DOHH2 (cell line): ENCODE measurements around the gene PEAK1.

ENCODE experiments used
- H3F3A ChIP-seq: fragments of 200-600 bp; sonication (generic), shearing (Covaris generic); 2 replicates; pipeline ENCODE4 v1.6.0; 2016; ENCODE audit warnings: antibody characterized with exemption, mild to moderate bottlenecking; ENCODE audit not compliant: control insufficient read depth, insufficient read depth
- H3K27ac ChIP-seq: fragments of 200-600 bp; sonication (generic); 2 replicates; pipeline ENCODE4 v1.5.1; 2014; ENCODE audit warnings: low read depth, mild to moderate bottlenecking, low read length, moderate library complexity
- H3K27me3 ChIP-seq: fragments of 200-600 bp; sonication (generic); 2 replicates; pipeline ENCODE4 v1.6.1; 2014; ENCODE audit warnings: mild to moderate bottlenecking, low read length, mixed read lengths; ENCODE audit not compliant: control insufficient read depth
- H3K36me3 ChIP-seq: fragments of 200-600 bp; sonication (generic); 2 replicates; pipeline ENCODE4 v1.6.1; 2014; ENCODE audit warnings: mild to moderate bottlenecking, low read length, moderate library complexity, mixed read lengths; ENCODE audit not compliant: control insufficient read depth
- H3K4me1 ChIP-seq: fragments of 200-600 bp; sonication (generic); 2 replicates; pipeline ENCODE4 v1.6.1; 2014; ENCODE audit warnings: mild to moderate bottlenecking, low read length, mixed read lengths; ENCODE audit not compliant: control insufficient read depth
- H3K4me2 ChIP-seq: fragments of 200-600 bp; sonication (generic); 2 replicates; pipeline ENCODE4 v1.6.0; 2014; ENCODE audit warnings: mild to moderate bottlenecking, low read length, moderate library complexity
- H3K4me3 ChIP-seq: fragments of 200-600 bp; sonication (generic); 2 replicates; pipeline ENCODE4 v1.5.1; 2014; ENCODE audit warnings: mild to moderate bottlenecking, low read length, mixed read lengths
- H3K79me2 ChIP-seq: fragments of 200-600 bp; sonication (generic); 2 replicates; pipeline ENCODE4 v1.6.1; 2014; ENCODE audit warnings: mild to moderate bottlenecking, low read length, mixed read lengths; ENCODE audit not compliant: control insufficient read depth
- H3K9me2 ChIP-seq: fragments of 200-600 bp; sonication (generic); replicated peaks from 2 replicates; pipeline ENCODE4 v1.6.1; 2014; ENCODE audit warnings: mild to moderate bottlenecking, low read length, mixed read lengths; ENCODE audit not compliant: control insufficient read depth
- H3K9me3 ChIP-seq: fragments of 200-600 bp; sonication (generic); 2 replicates; pipeline ENCODE4 v1.6.1; 2014; ENCODE audit warnings: antibody characterized with exemption, low read length, mixed read lengths; ENCODE audit not compliant: control insufficient read depth, insufficient read depth
- H4K20me1 ChIP-seq: fragments of 200-600 bp; sonication (generic); 2 replicates; pipeline ENCODE4 v1.6.0; 2014; ENCODE audit warnings: low read depth, mild to moderate bottlenecking, antibody characterized with exemption, low read length, moderate library complexity; ENCODE audit not compliant: control insufficient read depth, insufficient read depth
- CTCF ChIP-seq: fragments of 200-600 bp; sonication (generic); IDR thresholded peaks from one replicate; pipeline ENCODE4 v1.5.1; 2014; ENCODE audit warnings: antibody characterized with exemption, mild to moderate bottlenecking, low read depth, low read length; ENCODE audit not compliant: poor library complexity, severe bottlenecking
- EZH2phosphoT487 ChIP-seq: fragments of 200-600 bp; sonication (generic); IDR thresholded peaks from 2 replicates; pipeline ENCODE4 v1.6.1; 2017; ENCODE audit warnings: borderline replicate concordance, mild to moderate bottlenecking, antibody characterized with exemption, low read length, moderate library complexity, mixed read lengths

Gene PEAK1

GRCh38 chr15:77426871-77427270 is 7.0 kb upstream of the PEAK1 start:
- Histone ChIP-seq H3K4me3 (no peak overlapping the region), H3K4me1 (peaks cover 42% of the 10 kb centered on the region), H3K27ac (no peak overlapping the region), H4K20me1 (peaks cover 5% of the 10 kb centered on the region; the same call in 1 of the 2 replicates), H3K9me3 (no peaks in the 10 kb centered on the region), H3F3A (no peaks in the 10 kb centered on the region), H3K27me3 (no peaks in the 10 kb centered on the region), H3K9me2 (no peaks in the 10 kb centered on the region), H3K79me2 (peaks cover 95% of the 10 kb centered on the region), H3K36me3 (peaks cover 3% of the 10 kb centered on the region; the same call in 1 of the 2 replicates), H3K4me2 (no peak overlapping the region)
- no peak for TF ChIP-seq EZH2phosphoT487
- no peak for TF ChIP-seq CTCF

GRCh38 chr15:77426377-77426776 is 6.5 kb upstream of the PEAK1 start:
- peaks cover 45% of the 10 kb centered on the region for H3K4me1 ChIP-seq
- no peak overlapping the region for H3K4me3 ChIP-seq
- no peak overlapping the region for H3K27ac ChIP-seq
- no peaks in the 10 kb centered on the region for H3K27me3 ChIP-seq
- H3K79me2 ChIP-seq, result peaks cover 95% of the 10 kb centered on the region
- H3K36me3 ChIP-seq, result peaks cover 3% of the 10 kb centered on the region; the same call in 1 of the 2 replicates
- H3K9me2 ChIP-seq, result no peaks in the 10 kb centered on the region
- no peak overlapping the region for H3K4me2 ChIP-seq
- H4K20me1 ChIP-seq, result peaks cover 3% of the 10 kb centered on the region; the same call in 1 of the 2 replicates
- H3K9me3 ChIP-seq, result no peaks in the 10 kb centered on the region
- no peaks in the 10 kb centered on the region for H3F3A ChIP-seq
- TF ChIP-seq EZH2phosphoT487, result no peak
- TF ChIP-seq CTCF, result no peak

GRCh38 chr15:77425104-77425503 is 5.2 kb upstream of the PEAK1 start:
- H3K4me3 ChIP-seq, result no peak overlapping the region
- no peaks in the 10 kb centered on the region for H3K9me2 ChIP-seq
- peaks cover 45% of the 10 kb centered on the region for H3K4me1 ChIP-seq
- peaks cover 93% of the 10 kb centered on the region for H3K79me2 ChIP-seq
- no peaks in the 10 kb centered on the region for H3K27me3 ChIP-seq
- H4K20me1 ChIP-seq, result peaks cover 3% of the 10 kb centered on the region; the same call in 1 of the 2 replicates
- no peaks in the 10 kb centered on the region for H3F3A ChIP-seq
- H3K36me3 ChIP-seq, result peaks cover 3% of the 10 kb centered on the region; the same call in 1 of the 2 replicates
- H3K27ac ChIP-seq, result no peak overlapping the region
- no peak overlapping the region for H3K4me2 ChIP-seq
- TF ChIP-seq EZH2phosphoT487, result no peak
- TF ChIP-seq CTCF, result no peak
- no peaks in the 10 kb centered on the region for H3K9me3 ChIP-seq

GRCh38 chr15:77421370-77421700 is 1.4 kb upstream of the PEAK1 start:
- TF ChIP-seq CTCF (no peak), EZH2phosphoT487 (no peak)
- H3K36me3 ChIP-seq, result 0 out of 2 replicates have a peak, but pooled peaks cover 3% of the 10 kb centered on the region
- peak overlapping the region; percentile 81 for H3K4me2 ChIP-seq
- H3K9me3 ChIP-seq, result no peaks in the 10 kb centered on the region
- peaks cover 82% of the 10 kb centered on the region for H3K79me2 ChIP-seq
- peaks cover 47% of the 10 kb centered on the region for H3K4me1 ChIP-seq
- H3K4me3 ChIP-seq, result peak overlapping the region; percentile 82
- H4K20me1 ChIP-seq, result 0 out of 2 replicates have a peak, but pooled peaks cover 3% of the 10 kb centered on the region
- no peaks in the 10 kb centered on the region for H3K27me3 ChIP-seq
- no peaks in the 10 kb centered on the region for H3F3A ChIP-seq
- peak overlapping the region; percentile 67 for H3K27ac ChIP-seq
- no peaks in the 10 kb centered on the region for H3K9me2 ChIP-seq
